HG02970 (cell line): ENCODE results near the gene RTN3.
"Not testable (repeated sequence)": the region's sequence is repeated elsewhere in the genome, so short reads cannot be mapped to it uniquely, and the experiment has no call there.

Source experiments
- ATAC-seq: cut with Tn5 transposase; IDR thresholded peaks from one replicate; pipeline ENCODE4 v1.9.1; 2021; ENCODE audit warnings: mild to moderate bottlenecking, moderate library complexity, moderate number of reproducible peaks; ENCODE audit not compliant: unreplicated experiment, low FRiP score

RTN3 gene

DNA sequence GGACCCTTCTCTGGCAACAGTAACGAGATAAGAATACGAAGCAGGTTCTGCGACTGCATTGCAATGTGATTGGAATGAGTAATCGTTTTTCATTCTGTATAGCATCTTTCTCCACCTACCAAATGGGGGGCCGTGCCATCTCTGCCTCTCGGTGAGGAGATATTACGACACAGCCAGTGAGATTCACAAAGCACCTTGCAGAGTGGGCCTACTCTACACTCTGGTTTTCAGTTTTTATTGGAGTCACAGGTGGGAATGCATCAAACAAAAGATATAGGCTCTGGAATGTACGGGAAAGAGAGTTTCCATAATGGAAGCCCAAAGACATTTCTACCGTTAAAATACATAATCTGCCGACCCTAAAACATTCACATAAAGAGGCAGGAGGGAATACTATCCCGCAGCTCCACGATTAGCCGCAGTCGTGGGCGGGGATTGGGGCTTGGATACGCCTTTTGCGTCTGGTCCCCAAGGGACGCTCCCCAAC, 423 bp upstream of the RTN3 start:
- ATAC-seq = no peak

DNA sequence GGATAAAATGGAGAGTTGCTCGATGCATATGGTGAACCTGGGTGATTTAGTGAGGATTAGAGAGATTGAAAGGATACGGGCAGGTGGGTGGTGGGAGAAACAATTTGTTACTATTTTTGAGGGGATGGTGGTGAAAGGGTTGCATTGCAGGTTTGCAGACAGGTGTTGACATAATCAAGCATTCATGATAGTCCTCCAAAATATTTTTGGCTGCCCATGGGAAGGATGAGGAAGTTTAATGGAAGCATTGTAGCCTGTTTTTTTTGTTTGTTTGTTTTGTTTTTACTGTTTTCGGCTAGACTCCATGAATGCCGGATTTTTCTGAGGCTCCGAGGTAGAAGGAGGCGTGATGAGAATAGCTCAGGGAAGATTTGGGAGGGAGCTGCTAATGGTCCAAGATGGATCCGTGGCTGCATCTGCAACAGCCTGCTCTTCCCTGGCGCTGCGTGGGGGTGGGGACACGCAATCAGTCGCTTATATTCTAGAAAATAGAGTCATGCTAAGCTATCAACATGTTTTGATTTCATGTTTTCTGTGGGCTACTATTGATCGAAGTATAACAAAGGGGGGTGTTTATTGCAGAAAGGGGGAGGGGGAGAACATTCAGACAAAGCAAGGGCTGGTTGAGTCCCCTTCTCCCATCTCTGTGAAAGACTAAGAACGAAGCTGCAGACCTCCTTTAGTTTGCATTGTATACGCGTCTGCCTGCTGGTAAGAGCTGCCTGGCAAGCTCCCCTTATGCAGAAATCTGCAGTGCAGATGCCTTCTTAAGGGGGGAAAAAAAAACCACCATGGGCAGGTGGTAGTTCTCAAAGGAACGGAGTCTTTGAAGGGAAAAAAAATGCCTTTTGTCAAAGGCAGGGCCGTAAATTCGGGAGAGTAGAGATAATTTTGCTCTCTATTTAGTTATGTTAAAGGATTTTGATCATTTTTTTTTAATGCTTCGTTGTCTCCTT, 1.0 kb downstream of the RTN3 start:
- ATAC-seq = no peak

DNA sequence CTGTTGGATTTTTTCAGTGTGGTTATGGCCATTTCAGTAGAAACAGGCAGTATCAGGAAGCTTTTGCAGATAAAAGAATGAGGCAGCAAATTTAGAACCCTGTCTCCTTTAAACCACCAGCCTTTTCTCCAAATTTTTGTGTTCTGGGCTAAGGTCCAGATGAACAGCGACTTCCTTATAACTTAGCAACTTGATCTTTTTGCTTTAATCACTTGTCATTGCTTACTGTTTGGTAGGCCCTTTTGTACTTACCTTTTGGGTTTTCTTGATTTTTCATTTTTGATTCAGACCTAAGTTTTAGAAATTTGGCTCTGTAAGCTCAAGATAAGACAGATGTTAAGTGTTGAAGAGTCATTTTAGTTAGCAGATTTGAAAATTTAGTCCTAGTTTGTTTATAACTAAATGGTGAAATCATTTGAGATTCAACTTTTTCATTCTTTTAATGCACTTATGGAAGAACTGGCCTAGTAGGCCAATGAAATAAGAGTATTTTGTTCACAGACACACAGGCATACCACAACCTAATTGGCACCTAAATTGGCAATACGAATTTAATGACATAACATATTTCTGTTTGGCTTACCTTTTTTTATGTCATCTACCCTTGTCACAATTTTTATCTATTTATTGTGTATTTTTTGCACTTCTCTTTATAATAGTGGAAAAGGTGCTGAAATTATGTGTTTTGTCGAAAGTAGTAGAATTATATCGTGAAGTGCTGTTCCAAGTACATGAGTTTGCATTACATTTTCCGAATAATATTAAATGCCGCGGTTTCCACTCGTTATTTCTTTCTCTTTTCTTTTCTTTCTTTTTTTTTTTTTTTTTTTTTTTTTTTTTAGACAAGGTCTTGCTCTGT, 2.1 kb downstream of the RTN3 start:
- ATAC-seq = no peak

DNA sequence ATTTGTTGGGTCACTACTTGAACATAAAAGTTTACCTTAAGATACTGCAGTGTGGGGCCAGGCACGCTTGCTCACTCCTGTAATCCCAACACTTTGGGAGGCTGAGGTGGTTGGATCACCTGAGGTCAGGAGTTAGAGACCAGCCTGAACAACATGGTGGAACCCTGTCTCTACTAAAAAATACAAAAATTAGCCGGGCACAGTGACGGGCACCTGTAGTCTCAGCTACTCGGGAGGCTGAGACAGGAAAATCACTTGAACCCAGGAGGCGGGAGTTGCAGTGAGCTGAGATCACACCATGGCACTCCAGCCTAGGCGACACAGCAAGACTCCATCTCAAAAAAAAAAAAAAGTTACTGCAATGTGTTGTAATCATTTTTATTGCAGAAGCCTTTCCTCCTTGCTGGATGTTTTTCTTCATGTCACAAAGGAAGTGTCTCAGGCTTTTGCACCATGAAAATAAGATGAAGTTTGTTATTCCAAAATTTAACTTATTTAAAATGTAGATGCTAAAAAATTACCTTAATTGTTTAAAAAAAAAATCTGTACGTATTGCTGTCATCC, 3.9 kb downstream of the RTN3 start:
- ATAC-seq = not testable (repeated sequence)

DNA sequence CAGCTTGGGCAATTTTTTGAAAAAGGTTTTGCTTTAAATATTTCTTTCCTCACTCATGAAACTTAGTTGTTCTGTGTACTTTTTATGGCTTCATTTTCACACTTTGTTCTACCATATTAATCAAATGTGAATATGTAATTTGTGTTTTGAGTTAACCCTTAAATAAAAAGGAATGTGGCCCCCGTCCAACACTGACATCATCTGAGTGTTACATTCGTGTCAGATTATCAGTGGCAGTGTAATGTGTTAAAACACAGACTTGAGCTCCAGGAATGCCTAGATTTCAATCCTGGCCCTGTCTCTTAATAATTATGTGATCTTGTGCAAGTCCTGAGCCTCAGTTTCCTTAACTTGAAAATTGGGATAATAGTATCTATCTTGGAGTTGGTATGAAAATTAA, 5.6 kb downstream of the RTN3 start:
- ATAC-seq = no peak

DNA sequence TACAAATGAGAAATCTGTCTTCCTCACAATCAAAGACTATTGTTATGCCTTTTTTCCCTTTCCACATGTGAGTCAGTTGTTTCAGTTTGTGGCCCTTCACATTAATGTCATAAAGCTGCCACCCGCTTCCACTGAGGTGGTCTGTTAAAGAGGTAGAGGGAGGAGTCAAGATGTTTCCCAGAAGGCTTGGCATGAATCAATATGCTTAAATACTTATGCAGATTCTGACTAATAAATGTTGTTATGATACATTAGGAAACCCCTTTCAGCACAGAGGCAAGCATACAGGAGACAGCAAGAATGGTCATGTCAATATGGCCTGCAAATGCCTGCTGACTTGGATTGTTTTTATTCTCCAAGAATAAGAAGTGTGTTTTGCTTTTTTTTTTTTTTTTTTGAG, 6.5 kb downstream of the RTN3 start:
- ATAC-seq = no peak

DNA sequence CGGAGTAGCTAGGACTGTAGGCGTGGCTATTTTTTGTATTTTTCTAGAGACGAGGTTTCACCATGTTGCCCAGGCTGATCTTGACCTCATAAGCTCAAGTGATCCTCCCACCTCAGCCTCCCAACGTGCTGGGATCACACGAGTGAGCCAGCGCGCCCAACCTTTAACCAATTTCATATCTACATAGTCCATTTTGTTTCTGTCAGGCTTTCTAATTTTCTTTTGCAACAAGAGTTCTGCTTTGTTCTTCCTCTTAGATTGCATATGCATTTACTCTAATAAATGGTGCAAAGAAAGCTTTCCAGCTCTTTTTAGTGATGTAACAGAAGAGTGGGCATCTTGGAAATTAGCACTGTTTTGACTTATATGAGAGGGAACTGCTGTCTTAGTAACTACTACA, 13.3 kb downstream of the RTN3 start:
- ATAC-seq = no peak

DNA sequence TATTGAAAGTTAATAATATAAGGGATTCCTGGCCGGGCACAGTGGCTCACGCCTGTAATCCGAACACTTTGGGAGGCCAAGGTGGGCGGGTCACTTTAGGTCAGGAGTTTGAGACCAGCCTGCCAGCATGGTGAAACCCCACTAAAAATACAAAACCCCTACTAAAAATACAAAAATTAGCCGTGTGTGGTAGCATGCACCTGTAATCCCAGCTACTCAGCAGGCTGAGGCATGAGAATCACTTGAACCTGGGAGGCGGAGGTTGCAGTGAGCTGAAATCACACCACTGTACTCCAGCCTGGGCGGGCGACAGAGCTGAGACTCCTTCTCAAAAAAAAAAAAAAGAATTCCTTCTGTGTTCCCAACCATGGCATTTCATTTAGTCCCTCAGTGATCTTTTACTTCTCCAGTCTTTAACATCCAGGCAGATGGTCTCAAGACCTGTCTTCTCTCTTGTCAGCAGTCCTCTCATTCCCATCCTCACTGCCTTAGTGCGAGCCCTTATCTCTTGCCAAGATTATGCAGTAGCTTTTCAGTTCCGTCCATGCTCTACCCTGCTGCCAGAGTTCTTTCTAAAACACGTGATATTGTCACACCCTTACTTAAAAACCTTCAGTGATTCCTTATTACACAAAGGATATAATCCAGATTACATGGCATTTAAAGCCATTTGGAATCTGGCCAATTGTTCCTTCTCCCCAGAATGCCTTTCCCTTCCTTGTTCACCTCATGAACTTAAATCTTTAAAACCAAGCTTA, 17.9 kb downstream of the RTN3 start:
- ATAC-seq = no peak

DNA sequence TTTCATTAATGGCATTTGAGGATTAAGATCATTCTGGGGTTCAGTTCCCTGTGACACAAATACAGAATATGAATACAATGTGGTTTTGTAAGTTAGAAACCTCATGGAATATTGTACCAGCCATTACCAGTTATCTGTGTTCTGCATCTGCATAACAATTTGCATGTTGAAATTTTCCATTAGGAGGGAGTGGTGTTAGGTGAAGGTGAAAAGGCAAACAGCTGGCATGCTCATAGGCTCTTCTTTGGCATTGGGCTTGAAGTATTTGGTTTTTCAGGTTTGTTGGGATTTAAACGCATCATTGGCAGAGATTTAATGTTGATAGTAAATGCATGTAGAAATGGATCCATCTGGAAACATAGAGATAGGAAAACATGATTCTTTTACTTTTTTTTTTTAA, 18.6 kb downstream of the RTN3 start:
- no peak for ATAC-seq

DNA sequence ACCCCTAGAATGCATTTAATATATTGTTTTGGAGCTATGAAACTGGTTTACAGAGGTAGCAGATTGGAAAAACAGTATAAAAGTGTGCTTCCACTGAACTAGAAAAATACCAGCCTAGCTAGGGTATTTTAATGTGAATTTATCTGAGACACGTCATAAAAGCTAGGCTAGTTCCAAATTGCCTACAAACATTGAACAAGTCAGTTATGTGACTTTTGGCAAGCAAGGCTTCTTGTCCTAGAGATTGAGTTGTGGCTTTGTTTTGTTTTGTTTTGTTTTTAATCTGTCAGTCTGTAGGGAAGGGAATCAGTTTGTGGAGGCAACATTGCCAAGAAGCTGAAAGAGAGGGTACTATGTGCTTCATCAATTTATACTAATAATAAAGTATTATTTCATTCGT, 24.2 kb downstream of the RTN3 start:
- ATAC-seq = no peak

DNA sequence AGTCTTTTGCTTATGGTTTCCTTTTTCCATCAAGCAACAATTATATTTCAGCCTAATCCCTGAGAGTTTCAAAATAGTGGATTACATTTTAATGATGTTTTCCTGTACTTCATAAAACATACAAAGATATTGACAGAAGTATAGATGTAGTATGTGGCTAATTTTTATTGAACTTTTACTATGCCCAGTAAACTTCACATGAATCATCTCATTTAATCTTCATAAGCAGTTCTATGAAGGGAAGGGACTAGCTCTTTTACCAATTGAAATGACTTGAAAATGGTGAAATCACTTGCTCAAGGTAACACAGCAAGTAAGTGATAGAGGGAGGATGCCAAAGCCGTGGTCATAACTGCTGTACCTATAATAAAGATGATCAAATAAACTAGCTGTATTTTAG, 27.5 kb downstream of the RTN3 start:
- ATAC-seq = no peak

DNA sequence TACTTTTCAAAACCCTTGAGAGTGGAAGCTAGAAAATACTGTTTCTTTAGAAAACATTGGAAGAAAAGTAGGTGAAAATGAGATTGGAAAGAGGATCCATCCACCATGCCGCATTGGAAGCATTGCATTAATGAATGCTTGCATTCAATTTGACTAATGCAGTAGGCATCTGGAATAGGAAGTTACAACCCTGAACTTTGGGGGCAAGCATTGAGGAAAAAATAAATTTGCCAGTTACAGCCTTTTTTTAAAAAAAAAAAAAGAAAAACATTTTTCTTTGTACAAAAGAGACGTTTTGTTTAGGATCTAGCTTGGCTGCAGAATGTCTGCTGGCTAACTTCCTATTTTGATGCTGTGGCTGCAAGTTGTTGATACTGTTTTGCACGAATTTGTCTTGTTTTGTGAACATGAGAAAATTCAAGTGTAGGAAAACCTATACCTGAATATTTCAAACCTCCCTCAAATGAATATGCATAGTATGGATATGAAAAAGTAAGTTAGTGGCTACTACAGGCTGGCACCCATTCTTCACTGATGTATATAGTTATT, 28.1 kb downstream of the RTN3 start:
- no peak for ATAC-seq

DNA sequence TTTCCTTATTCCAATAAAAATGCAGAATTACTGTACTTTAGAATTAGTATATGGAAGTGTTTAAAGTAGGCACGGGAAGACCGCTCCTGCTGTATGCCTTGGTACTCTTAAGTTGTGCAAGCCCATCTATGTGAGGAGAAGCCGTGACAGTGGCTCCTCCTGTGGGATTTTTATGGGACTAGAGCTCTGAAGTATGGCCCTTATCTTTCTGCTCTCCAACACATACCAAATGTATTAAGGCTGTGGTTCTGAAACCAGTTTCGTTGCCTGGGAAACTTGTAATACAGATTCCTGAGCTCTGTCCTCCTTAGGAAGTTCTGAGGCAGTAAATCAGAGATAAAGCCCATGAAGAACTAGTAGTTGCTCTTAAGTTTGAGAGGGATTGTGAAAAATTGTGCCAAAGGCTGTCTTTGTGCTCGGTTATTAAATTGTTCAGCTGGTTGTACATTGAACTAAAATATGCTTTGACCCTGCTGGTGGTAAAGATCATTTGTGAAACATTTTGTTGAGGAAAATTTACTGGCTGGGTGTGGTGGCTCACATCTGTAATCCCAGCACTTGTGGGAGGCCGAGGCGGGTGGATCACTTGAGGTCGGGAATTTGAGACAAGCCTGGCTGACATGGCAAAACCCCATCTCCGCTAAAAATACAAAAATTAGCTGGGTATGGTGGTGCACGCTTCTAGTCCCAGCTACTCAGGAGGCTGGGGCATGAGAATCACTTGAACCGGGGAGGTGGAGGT, 29.3 kb downstream of the RTN3 start:
- ATAC-seq = no peak

DNA sequence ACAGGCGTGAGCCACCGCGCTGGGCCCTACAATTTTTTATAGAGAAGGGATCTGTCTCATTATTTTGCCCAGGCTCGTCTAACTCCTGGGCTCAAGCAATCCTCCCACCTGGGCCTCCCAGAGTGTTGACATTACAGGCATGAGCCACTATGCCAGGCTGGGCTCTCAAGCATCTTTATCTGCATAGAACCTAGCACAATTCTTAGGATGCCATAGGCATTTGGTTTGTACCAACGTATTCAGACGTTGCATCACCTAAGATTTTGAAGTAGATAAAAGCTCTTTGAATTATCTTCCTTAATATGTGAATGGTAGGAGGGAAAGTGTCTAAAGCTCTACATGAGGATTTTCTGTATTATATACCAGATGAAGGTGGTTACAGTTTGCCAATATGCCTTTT, 30.5 kb downstream of the RTN3 start:
- ATAC-seq = no peak

DNA sequence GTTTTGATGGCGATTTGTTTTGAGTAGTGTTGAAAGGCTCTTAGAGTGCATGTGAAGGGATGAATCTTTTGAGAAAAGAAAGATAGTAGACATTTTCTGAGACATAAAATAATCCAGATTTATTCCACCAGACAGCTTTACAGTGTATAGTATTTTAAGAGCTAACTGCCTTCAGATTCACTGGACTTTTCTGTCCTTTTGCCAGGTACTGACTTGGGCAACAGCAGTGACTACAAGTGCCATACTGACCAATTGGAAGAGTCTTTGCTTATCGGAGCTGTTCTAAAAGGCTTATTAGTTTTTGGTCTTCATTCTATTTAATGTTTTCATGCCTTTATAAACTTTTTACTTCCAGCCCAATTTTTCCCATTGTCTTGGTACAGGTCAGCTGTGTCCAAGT, 32.5 kb downstream of the RTN3 start:
- ATAC-seq = no peak

DNA sequence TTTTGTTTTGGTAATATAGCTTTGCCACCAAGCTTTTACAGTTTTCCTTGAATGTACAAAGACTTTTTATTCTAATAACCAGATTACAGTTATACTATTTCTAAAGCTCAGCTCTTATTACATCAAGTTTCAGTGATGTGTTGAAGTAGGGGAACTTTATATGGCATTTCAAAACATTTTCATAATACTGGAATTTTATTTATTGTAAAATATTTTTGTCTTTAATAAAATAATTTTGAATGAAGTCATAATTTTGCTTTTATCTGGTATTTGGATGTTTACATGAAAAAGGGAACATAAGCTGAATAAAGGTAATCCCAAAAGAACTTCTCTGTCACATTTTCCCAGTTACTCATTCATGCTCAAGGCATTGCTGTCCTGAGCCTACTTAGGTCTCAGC, 34.7 kb downstream of the RTN3 start:
- no peak for ATAC-seq

DNA sequence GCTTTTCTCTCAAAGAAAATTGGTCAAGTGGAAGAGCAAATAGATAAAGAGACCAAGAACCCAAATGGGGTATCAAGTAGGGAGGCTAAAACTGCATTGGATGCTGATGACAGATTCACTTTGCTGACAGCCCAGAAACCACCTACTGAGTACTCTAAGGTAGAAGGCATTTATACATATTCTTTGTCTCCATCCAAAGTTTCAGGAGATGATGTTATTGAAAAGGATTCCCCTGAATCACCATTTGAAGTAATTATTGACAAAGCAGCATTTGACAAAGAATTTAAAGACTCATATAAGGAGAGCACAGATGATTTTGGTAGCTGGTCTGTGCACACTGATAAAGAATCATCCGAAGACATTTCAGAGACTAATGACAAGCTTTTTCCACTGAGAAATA, 37.7 kb downstream of the RTN3 start:
- no peak for ATAC-seq

DNA sequence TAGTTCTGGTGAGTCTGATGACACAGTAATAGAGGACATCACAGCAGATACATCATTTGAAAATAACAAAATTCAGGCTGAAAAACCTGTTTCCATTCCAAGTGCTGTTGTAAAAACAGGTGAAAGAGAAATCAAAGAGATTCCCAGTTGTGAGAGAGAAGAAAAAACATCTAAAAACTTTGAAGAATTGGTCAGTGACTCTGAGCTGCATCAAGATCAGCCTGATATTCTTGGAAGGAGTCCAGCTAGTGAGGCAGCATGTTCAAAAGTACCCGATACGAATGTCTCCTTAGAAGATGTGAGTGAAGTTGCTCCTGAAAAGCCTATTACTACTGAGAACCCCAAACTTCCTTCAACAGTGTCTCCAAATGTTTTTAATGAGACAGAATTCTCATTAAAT, 38.7 kb downstream of the RTN3 start:
- ATAC-seq = no peak

DNA sequence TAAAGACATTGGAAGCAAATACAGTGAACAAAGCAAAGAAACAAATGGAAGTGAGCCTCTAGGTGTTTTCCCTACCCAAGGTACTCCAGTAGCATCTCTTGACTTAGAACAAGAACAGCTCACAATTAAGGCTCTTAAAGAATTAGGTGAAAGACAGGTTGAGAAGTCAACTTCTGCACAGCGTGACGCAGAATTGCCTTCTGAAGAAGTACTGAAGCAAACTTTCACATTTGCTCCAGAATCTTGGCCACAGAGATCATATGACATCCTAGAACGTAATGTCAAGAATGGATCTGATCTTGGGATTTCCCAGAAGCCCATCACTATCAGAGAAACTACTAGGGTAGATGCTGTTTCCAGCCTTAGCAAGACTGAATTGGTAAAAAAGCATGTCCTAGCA, 39.3 kb downstream of the RTN3 start:
- ATAC-seq = no peak
